Dendritic cell treated with granulocyte-macrophage colony-stimulating factor and Interleukin-4, amounts not matched to agents 40 ng/mL and 50 ng/mL, for 4 days (primary cell): ENCODE measurements around the gene FAM193B.
A peak's percentile ranks its signal among the peaks of the same experiment; 100 is the strongest.
"Not testable (repeated sequence)": the region's sequence is repeated elsewhere in the genome, so short reads cannot be mapped to it uniquely, and the experiment has no call there.

Source experiments
- H3K27ac Mint-ChIP-seq: one replicate; pipeline ENCODE4 v1.8.0; 2022; ENCODE audit warnings: mild to moderate bottlenecking, mixed read lengths
- H3K27me3 Mint-ChIP-seq: one replicate; pipeline ENCODE4 v1.8.0; 2022; ENCODE audit warnings: mild to moderate bottlenecking, mixed read lengths
- H3K36me3 Mint-ChIP-seq: one replicate; pipeline ENCODE4 v1.8.0; 2022; ENCODE audit warnings: low read depth, mixed read lengths
- H3K4me1 Mint-ChIP-seq: one replicate; pipeline ENCODE4 v1.8.0; 2022; ENCODE audit warnings: low read depth, mixed read lengths
- H3K4me3 Mint-ChIP-seq: one replicate; pipeline ENCODE4 v1.8.0; 2022; ENCODE audit warnings: mild to moderate bottlenecking, moderate library complexity, mixed read lengths
- H3K9me3 Mint-ChIP-seq: one replicate; pipeline ENCODE4 v1.8.0; 2022; ENCODE audit warnings: mixed read lengths
- intact Hi-C: fragments of 100-400 bp; cut with micrococcal nuclease; formaldehyde crosslinking; loops from one replicate; pipeline ENCODE4 v1.15.0; 2022

Gene FAM193B

DNA sequence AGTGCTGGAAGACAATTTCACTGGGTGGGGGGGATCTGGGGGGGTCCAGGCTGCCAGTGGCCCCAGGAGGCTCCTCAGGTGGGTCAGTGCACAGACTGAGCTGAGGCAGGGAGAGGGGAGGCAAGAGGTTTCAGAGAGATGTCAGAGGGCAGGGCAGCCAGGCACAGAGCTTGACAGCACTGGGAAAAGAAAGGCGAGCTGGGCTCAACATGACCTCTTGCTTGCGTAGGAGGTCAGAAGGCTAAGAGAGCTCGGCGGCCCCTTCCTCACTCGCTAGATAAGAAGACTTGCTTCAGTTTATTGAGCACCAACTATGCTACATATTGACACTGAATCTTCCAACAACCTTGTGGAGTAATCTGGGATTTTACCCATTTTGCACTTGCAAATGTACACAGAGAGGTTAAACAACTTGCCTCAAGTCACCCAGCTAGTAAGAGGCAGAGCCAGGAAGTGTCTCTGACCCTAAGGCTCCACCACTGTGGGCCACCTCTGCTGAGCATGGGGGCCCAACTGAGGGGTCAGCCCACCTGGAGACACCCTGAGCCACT is 60.5 kb downstream of the FAM193B start:
- Mint-ChIP-seq H3K27ac (peak overlapping the region; percentile 83), H3K9me3 (no peaks in the 10 kb centered on the region)
- intact Hi-C loops: loop anchor here (10.0 kb wide), 1 partner anchor 179 kb away; the partner anchor contains the start of gene MXD3

DNA sequence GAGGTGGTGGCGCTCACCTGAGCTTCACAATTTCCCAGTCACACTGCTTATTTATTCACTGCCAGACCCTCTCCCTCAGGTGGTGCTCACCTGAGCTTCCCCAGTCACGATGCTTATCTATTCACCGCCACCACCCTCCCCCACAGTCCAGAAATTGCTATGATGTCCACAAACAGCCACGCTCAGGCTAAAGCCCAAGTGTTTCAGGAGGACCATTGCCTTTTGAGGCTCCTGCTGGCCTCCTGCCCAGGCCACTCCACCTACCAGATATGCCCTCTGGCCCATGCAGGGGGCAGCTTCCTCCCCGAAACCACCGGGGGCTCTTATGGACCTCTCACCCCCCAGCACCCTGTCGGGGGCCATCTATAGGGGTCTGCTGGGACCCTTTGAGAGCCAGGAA is 61.5 kb downstream of the FAM193B start:
- H3K27ac Mint-ChIP-seq: peak overlapping the region; percentile 83
- H3K36me3 Mint-ChIP-seq: peaks cover 56% of the 10 kb centered on the region
- H3K9me3 Mint-ChIP-seq: no peaks in the 10 kb centered on the region
- H3K27me3 Mint-ChIP-seq: peaks cover 12% of the 10 kb centered on the region
- H3K4me1 Mint-ChIP-seq: peaks cover 72% of the 10 kb centered on the region
- H3K4me3 Mint-ChIP-seq: no peak overlapping the region
- intact Hi-C loops: loop anchor here (10.0 kb wide), 1 partner anchor 178 kb away; the partner anchor contains the start of gene MXD3

More for the DNA sequence above, 60.5 kb downstream of the FAM193B start:
- Mint-ChIP-seq H3K4me1 (peaks cover 79% of the 10 kb centered on the region), H3K4me3 (no peak overlapping the region), H3K27me3 (peaks cover 16% of the 10 kb centered on the region), H3K36me3 (peaks cover 46% of the 10 kb centered on the region)

DNA sequence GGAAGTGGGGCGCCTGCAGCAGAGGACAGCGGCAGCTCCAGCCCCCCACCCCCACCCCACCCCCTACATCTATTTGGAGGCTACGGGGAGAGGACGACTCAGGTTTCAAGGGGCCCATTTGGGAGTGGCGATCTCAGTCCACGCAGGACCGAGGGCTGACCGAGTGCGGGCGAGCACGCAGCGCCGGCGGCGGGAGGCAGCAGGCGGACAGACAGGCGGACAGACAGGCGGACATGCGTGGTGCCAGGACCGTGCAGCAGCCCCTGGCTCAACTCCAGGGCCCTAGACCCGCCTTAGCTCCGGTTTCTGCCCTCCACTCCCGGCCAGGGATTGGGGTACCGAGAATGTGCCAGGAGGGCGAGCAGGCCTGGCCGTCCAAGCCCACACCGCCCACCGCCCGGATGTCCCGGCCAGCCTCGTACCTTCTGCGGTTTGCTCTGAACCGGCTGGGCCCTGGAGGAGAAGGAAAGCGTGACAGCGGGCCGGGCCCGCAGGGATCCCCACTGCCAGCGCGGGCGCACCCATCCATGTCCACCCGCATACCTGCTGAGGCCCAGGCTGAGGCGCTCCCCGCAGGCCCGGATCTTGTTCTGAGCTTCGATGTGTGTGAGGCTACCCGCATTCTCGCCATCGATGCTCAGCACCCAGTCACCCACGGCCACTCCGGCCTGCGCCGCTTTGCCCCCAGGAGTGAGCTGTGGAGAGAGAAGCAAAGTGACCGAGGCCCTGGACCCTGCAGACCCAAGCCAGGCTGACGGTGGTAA is 62.2 kb downstream of the FAM193B start:
- Mint-ChIP-seq H3K36me3 (peaks cover 63% of the 10 kb centered on the region), H3K27ac (peak overlapping the region; percentile 83), H3K4me3 (no peak overlapping the region), H3K27me3 (peaks cover 16% of the 10 kb centered on the region), H3K4me1 (peaks cover 69% of the 10 kb centered on the region), H3K9me3 (no peaks in the 10 kb centered on the region)
- intact Hi-C loops: loop anchor here (10.0 kb wide), 1 partner anchor 177 kb away; the partner anchor contains the start of gene MXD3

DNA sequence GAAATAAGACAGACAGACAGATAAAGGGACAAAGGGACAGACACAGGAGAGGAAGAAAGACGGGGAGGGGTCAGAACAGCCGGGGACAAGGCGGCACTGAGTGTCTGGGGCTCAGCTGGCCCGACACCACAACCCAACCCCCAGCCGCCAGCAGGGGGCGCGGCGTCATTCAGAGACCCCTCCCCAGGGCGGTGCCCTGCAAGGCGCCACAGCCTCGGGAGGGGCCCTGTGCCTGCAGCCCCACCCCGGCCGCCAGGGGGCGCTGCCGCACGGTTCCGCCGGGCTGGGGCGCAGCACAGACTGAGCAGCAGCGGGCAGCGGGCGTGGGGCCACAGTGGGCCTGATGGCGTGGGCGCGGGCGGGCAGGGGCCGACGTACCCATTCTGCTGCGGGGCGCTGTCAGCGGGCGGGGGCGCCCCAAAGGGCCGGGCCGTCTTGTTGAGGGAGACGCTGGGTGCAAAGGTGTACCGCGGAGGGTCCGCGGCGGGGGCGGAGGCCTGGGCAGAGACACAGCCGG is 62.9 kb downstream of the FAM193B start:
- intact Hi-C loops: loop anchor here (10.0 kb wide), 1 partner anchor 177 kb away; the partner anchor contains the start of gene MXD3
- H3K4me3 Mint-ChIP-seq: no peak overlapping the region
- peaks cover 69% of the 10 kb centered on the region for H3K36me3 Mint-ChIP-seq
- no peaks in the 10 kb centered on the region for H3K9me3 Mint-ChIP-seq
- peaks cover 67% of the 10 kb centered on the region for H3K4me1 Mint-ChIP-seq
- peak overlapping the region; percentile 47 for H3K27ac Mint-ChIP-seq
- H3K27me3 Mint-ChIP-seq: peaks cover 21% of the 10 kb centered on the region

DNA sequence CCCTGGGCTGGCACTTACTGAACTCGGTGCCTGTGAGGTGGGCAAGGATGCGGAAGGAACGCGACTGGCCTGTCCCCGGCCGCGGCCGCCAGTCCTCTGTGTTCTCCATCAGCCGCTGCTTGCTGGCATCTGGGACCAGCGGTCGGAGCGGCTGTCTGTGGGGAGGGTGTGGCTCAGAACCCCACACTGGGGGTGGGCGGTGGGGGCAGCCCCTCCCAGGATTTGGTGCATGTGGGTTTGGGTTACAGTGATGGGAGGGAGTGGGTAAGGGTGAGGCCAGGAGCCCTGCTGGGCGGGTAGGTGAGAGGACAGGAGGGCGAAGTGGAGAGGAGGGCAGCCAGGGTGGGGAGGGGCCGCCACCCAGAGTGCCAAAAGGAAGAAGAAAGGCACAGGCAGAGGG is 63.4 kb downstream of the FAM193B start:
- Mint-ChIP-seq H3K9me3 (no peaks in the 10 kb centered on the region), H3K27ac (peak overlapping the region; percentile 47), H3K4me3 (no peak overlapping the region), H3K36me3 (peaks cover 74% of the 10 kb centered on the region), H3K4me1 (peaks cover 62% of the 10 kb centered on the region), H3K27me3 (peaks cover 26% of the 10 kb centered on the region)
- intact Hi-C loops: loop anchor here (10.0 kb wide), 1 partner anchor 176 kb away; the partner anchor contains the start of gene MXD3

DNA sequence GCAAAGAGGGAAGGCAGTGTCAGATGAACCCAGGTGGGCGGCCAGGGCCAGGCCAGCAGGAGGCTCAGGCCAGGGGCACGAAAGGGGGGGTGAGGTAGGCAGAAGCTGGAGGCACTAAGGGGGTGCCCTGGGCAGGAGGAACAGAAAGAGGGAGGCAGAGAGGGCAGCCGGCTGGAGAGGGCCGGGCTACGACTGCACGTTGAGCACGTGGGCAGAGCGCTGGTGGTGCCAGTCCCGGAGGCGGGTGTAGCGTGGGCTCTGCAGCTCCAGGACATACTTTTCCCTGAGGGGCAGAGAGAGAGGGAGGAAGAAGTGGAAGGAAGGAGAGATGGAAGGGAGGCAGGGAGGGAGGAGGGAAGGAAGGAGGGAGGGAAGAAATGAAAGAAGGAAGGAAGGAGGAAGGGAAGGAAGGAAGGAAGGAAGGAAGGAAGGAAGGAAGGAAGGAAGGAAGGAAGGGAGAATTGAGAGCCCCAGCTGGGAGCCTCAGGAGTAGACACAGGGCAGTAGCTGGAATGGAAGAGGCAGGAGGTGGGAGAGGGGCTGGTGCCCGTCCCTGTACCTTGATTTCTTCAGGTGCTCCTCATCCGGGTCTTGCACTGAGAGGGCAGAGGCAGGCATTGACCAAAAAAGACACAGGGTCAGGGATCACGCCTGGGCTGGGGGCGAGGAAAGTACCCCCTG is 63.9 kb downstream of the FAM193B start:
- intact Hi-C loops: loop anchor here (10.0 kb wide), 1 partner anchor 176 kb away; the partner anchor contains the start of gene MXD3
- peak overlapping the region; percentile 47 for H3K27ac Mint-ChIP-seq
- peaks cover 27% of the 10 kb centered on the region for H3K27me3 Mint-ChIP-seq
- peaks cover 78% of the 10 kb centered on the region for H3K36me3 Mint-ChIP-seq
- no peaks in the 10 kb centered on the region for H3K9me3 Mint-ChIP-seq
- no peak overlapping the region for H3K4me3 Mint-ChIP-seq
- peaks cover 57% of the 10 kb centered on the region for H3K4me1 Mint-ChIP-seq

DNA sequence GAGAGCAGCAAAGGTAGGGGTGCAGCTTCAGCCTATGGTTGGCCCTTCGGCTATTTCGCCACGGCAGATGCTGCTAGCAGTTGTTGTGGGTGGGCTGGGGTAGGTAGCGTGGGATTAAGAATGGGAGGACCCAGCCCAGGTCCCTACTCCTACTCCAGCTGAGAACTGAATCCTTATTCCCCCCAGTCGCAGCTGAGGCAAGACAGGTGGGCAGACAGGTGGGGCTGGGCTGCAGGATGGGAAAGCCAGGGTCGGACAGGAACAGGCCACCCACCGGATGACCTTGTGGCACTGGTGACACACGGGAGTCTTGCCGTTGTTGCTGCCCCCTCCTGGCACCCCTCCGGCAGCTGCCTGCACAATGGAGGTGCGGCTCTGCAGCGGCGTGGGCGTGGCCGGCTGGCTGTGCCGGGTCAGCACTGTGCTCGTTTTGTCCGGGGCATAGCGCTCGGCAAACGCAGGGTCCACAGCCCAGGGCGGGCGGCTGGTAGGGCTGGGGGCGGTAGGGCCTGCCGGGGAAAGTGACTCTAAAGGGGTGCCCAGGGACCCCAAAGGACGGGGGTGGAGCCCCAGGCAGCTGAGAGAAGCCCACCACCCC is 65.1 kb downstream of the FAM193B start:
- intact Hi-C loops: no loop called here
- Mint-ChIP-seq H3K27me3 (peaks cover 39% of the 10 kb centered on the region), H3K36me3 (peaks cover 90% of the 10 kb centered on the region), H3K4me3 (no peak overlapping the region), H3K27ac (no peak overlapping the region), H3K4me1 (peaks cover 56% of the 10 kb centered on the region), H3K9me3 (no peaks in the 10 kb centered on the region)

DNA sequence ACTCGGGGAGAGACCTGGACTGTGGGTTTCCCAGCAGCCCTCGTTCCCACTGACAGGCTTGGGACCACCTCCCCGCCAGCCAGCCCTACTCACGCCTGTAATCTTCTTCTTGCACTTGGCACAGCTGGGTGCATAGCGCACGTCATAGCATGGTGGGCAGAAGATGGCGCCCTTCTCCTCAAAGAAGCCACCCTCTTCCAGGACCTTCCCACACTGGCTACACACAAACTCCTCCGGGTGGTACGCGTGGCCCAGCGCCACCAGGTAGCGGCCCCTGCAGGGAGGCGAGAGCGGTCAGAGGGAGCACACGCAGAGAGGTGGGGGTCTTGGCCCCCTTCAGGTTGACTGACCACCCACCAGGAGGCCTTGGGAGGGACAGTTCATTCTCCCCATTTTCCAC is 66.4 kb downstream of the FAM193B start:
- peaks cover 52% of the 10 kb centered on the region for H3K27me3 Mint-ChIP-seq
- no peak overlapping the region for H3K4me3 Mint-ChIP-seq
- no peaks in the 10 kb centered on the region for H3K9me3 Mint-ChIP-seq

DNA sequence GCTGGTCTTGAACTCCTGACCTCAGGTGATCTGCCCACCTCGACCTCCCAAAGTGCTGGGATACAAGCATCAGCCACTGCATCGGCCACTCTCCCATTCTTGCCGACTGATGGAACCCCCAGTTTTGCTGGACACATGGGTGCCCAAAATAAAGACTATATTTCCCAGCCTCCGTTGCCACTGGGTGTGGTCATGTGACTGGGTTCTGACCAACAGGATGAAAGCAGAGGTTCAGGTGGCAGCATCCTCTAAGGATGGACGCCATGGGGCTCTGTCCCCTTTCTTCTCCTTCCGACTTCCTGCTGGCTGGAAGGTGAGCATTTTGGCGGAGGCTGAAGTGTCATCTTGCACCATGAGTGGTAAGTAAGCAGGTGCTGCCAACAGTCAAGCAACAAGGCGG is 67.2 kb downstream of the FAM193B start:
- Mint-ChIP-seq H3K9me3 (no peaks in the 10 kb centered on the region), H3K4me1 (peaks cover 55% of the 10 kb centered on the region), H3K27me3 (peaks cover 60% of the 10 kb centered on the region), H3K27ac (no peak overlapping the region), H3K4me3 (no peak overlapping the region), H3K36me3 (peaks cover 98% of the 10 kb centered on the region)
- intact Hi-C loops: no loop called here

More for the DNA sequence above, 66.4 kb downstream of the FAM193B start:
- Mint-ChIP-seq H3K4me1 (peaks cover 55% of the 10 kb centered on the region), H3K36me3 (peaks cover 98% of the 10 kb centered on the region), H3K27ac (no peak overlapping the region)
- intact Hi-C loops: no loop called here

DNA sequence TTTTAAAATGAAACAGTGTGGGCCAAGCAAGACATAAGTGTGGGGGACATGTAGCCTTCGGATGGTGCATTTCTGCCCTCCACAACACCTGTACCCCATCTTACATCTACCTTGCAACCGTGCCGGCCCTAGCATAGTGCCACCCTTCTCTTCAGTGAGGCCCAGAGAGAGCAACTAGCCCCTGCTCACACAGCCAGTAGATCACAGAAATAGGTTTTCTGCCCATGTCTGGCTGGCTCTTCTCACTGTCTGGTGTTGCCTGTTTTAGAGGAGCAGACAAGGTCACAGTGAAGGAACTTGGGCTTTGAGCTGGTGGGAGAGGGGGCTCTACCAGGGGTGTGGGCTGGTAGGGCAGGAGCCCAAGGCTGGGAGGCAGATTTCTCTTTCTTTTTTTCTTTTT is 68.1 kb downstream of the FAM193B start:
- Mint-ChIP-seq H3K4me3 (no peak overlapping the region), H3K9me3 (no peaks in the 10 kb centered on the region), H3K36me3 (peaks cover 93% of the 10 kb centered on the region), H3K27me3 (peaks cover 59% of the 10 kb centered on the region), H3K4me1 (peaks cover 51% of the 10 kb centered on the region), H3K27ac (no peak overlapping the region)
- intact Hi-C loops: no loop called here

DNA sequence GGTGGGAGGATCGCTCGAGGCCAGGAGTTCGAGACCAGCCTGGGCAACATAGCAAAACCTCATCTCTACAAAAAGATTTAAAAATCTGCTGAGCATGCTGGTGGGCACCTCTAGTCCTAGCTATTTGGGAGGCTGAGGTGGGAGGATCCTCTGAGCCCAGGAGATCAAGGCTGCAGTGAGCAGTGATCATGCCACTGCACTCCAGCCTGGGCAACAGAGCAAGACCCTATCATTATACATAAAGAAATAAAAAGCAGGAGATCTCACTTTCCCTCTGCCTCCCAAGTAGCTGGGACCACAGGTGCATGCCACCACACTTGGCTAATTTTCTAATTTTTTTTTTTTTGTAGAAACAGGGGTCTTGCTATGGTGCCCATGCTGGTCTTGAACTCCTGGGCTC is 68.6 kb downstream of the FAM193B start:
- H3K9me3 Mint-ChIP-seq, intact Hi-C loops, H3K27ac Mint-ChIP-seq, H3K4me3 Mint-ChIP-seq: not testable (repeated sequence)
- Mint-ChIP-seq H3K27me3 (peaks cover 58% of the 10 kb centered on the region), H3K36me3 (peaks cover 88% of the 10 kb centered on the region), H3K4me1 (peaks cover 46% of the 10 kb centered on the region)

DNA sequence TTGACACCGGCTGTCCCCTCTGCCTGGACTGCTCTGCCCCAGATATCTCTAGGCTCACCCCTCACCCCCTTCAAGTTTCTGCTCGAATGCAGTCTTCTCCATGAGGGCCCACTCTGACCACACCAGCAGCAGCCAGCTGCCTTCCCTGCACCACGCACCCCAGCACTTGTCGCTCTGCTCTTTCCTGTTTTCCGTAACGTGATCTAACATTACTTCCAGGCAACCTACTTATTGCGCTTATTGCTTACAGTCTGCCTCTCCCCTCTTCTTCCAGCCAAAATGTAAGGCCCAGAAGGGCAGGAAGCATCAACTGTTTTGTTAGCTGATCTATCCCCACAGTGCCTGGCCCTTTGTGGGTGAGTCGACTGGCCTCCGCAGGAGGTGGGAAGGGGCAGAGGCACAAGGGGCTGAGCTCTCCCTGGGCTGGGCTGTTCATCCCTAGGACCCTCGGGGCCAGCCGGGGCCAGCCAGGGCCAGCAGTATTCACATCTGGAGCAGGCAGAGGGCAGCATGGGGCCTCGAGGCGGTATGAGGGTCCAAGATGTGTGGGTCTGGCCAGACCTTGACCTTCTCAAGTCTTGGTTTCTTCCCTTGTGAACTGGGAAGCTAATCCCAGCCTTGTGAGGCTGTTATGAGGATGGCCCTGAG is 69.3 kb downstream of the FAM193B start:
- H3K27me3 Mint-ChIP-seq: peaks cover 56% of the 10 kb centered on the region
- no peak overlapping the region for H3K27ac Mint-ChIP-seq
- H3K4me1 Mint-ChIP-seq: peaks cover 45% of the 10 kb centered on the region
- intact Hi-C loops: no loop called here
- peaks cover 81% of the 10 kb centered on the region for H3K36me3 Mint-ChIP-seq
- H3K4me3 Mint-ChIP-seq: no peak overlapping the region
- no peaks in the 10 kb centered on the region for H3K9me3 Mint-ChIP-seq
